Peyer's patch (tissue), 4 donors: ENCODE data around the gene FZD4. TPM values are rescaled to one million over a fixed set of nuclear protein-coding genes. Genes with fewer than 3 reads are reported as not detected.

Source experiments
- DNase-seq, 3 donors: peaks; one replicate each; pipeline ENCODE4 v3.0.0-alpha.2; 2017 to 2019
- H3K27ac ChIP-seq, 4 donors: fragments of 200-600 bp; sonication (generic); one replicate each; pipeline ENCODE4 v1.5.1; 2016 to 2019
- H3K27me3 ChIP-seq, 2 donors: fragments of 200-600 bp; sonication (generic); one replicate each; pipeline ENCODE4 v1.5.1; 2019
- H3K36me3 ChIP-seq, 3 donors: fragments of 200-600 bp; sonication (generic); one replicate each; pipeline ENCODE4 v1.5.1; 2016 to 2019
- H3K4me1 ChIP-seq, 4 donors: fragments of 200-600 bp; sonication (generic); one replicate each; pipeline ENCODE4 v1.5.1; 2016 to 2019
- H3K4me3 ChIP-seq, 4 donors: fragments of 200-600 bp; sonication (generic); 1 replicate in 3 of 4; 2 replicates in 1 of 4; pipeline ENCODE4 v1.5.1; 2016 to 2019; ENCODE audit warnings: mild to moderate bottlenecking in 1 of 4
- H3K9me3 ChIP-seq, 4 donors: fragments of 200-600 bp; sonication (generic); one replicate each; pipeline ENCODE4 v1.5.1; 2016 to 2019; ENCODE audit warnings: mild to moderate bottlenecking in 1 of 4
- CTCF ChIP-seq, 6 experiments: fragments of 450-650 bp in 4 of 6; fragments of 200-600 bp in 2 of 6; sonication (generic) in 1 of 6; IDR thresholded peaks; one replicate each; pipeline ENCODE4 v1.5.1; 2017 to 2019; ENCODE audit warnings: antibody characterized with exemption in 6 of 6, mild to moderate bottlenecking in 3 of 6, moderate library complexity in 1 of 6
- POLR2A ChIP-seq, 2 donors: fragments of 450-650 bp; IDR thresholded peaks; one replicate each; pipeline ENCODE4 v1.5.1; 2017; ENCODE audit warnings: antibody characterized with exemption in 2 of 2, mild to moderate bottlenecking in 2 of 2, moderate library complexity in 2 of 2
- total RNA-seq, 4 donors: library from RNA; depleted of rRNA; stranded (reverse); fragments of >200 nt; gene quantifications; one replicate each; pipeline ENCODE4 v1.1.0, GENCODE V29; 2016

Gene FZD4
- total RNA-seq, 4 donors from 2014 or later = 5.4 to 11.6 (median 8.7) TPM

GRCh38 chr11:86910592-86910991, 44.6 kb downstream of the FZD4 start:
- TF ChIP-seq POLR2A (IDR thresholded peaks at IDR 0.05) = no peak
- no peak for TF ChIP-seq CTCF (IDR thresholded peaks at IDR 0.05)
- H3K36me3 ChIP-seq = no peaks in the 10 kb centered on the region
- no peaks in the 10 kb centered on the region for H3K9me3 ChIP-seq
- no peaks in the 10 kb centered on the region for H3K4me1 ChIP-seq
- H3K4me3 ChIP-seq = no peak overlapping the region
- H3K27ac ChIP-seq = no peak overlapping the region
- H3K27me3 ChIP-seq = no peaks in the 10 kb centered on the region
- DNase-seq = no peak

GRCh38 chr11:86906198-86906597, 49.0 kb downstream of the FZD4 start:
- no peak overlapping the region for H3K27ac ChIP-seq
- H3K36me3 ChIP-seq = no peaks in the 10 kb centered on the region
- TF ChIP-seq CTCF (IDR thresholded peaks at IDR 0.05) (no peak), POLR2A (IDR thresholded peaks at IDR 0.05) (no peak)
- H3K27me3 ChIP-seq = no peaks in the 10 kb centered on the region
- H3K4me1 ChIP-seq = no peaks in the 10 kb centered on the region
- H3K9me3 ChIP-seq = no peaks in the 10 kb centered on the region
- no peak overlapping the region for H3K4me3 ChIP-seq
- no peak for DNase-seq

GRCh38 chr11:86905252-86905651, 49.9 kb downstream of the FZD4 start:
- H3K36me3 ChIP-seq = no peaks in the 10 kb centered on the region
- H3K4me3 ChIP-seq = no peak overlapping the region
- H3K27ac ChIP-seq = no peak overlapping the region
- H3K4me1 ChIP-seq = no peaks in the 10 kb centered on the region
- no peak for DNase-seq
- no peaks in the 10 kb centered on the region for H3K27me3 ChIP-seq
- TF ChIP-seq POLR2A (IDR thresholded peaks at IDR 0.05) (no peak), CTCF (IDR thresholded peaks at IDR 0.05) (no peak)
- no peaks in the 10 kb centered on the region for H3K9me3 ChIP-seq

GRCh38 chr11:86904001-86904400, 51.2 kb downstream of the FZD4 start:
- no peak for DNase-seq
- Histone ChIP-seq H3K4me3 (no peak overlapping the region), H3K36me3 (no peaks in the 10 kb centered on the region), H3K9me3 (no peaks in the 10 kb centered on the region), H3K4me1 (no peaks in the 10 kb centered on the region), H3K27ac (no peak overlapping the region), H3K27me3 (no peaks in the 10 kb centered on the region)
- TF ChIP-seq CTCF (IDR thresholded peaks at IDR 0.05) (no peak), POLR2A (IDR thresholded peaks at IDR 0.05) (no peak)

GRCh38 chr11:86902345-86902744, 52.9 kb downstream of the FZD4 start:
- Histone ChIP-seq H3K9me3 (no peaks in the 10 kb centered on the region), H3K4me1 (no peaks in the 10 kb centered on the region), H3K27me3 (no peaks in the 10 kb centered on the region), H3K36me3 (no peaks in the 10 kb centered on the region), H3K27ac (no peak overlapping the region), H3K4me3 (no peak overlapping the region)
- no peak for DNase-seq
- no peak for TF ChIP-seq POLR2A (IDR thresholded peaks at IDR 0.05)
- TF ChIP-seq CTCF (IDR thresholded peaks at IDR 0.05) = no peak

GRCh38 chr11:86901599-86901998, 53.6 kb downstream of the FZD4 start:
- TF ChIP-seq POLR2A (IDR thresholded peaks at IDR 0.05) = no peak
- no peak for TF ChIP-seq CTCF (IDR thresholded peaks at IDR 0.05)
- Histone ChIP-seq H3K9me3 (no peaks in the 10 kb centered on the region), H3K4me3 (no peak overlapping the region), H3K27ac (no peak overlapping the region), H3K4me1 (no peaks in the 10 kb centered on the region), H3K36me3 (no peaks in the 10 kb centered on the region), H3K27me3 (no peaks in the 10 kb centered on the region)
- no peak for DNase-seq
